ENCODE measurements around the gene CEP63. TPM values are rescaled to one million over a fixed set of nuclear protein-coding genes. Genes with fewer than 3 reads are reported as not detected.

CEP63 gene
- total and polyA plus RNA-seq, 2 donors, result 24.8 to 30.2 TPM

GRCh38 chr3:134504132-134504531 lies 18.3 kb downstream of the CEP63 start:
- no peak overlapping the region for H3K4me3 ChIP-seq (ENCODE audit: low read depth, low read length)
- peaks cover 1% of the 10 kb centered on the region for H3K36me3 ChIP-seq (ENCODE audit: insufficient read depth)
- no peak for DNase-seq (ENCODE audit: extremely low spot score)
- no peaks in the 10 kb centered on the region for H3K4me1 ChIP-seq (ENCODE audit: insufficient read depth)
- WGBS, result 67% methylated on average over 3 of the region's 3 CpGs
- no peak overlapping the region for H3K27ac ChIP-seq (ENCODE audit: low read depth)

GRCh38 chr3:134505485-134505884 lies 19.6 kb downstream of the CEP63 start:
- peaks cover 4% of the 10 kb centered on the region for H3K36me3 ChIP-seq (ENCODE audit: insufficient read depth)
- WGBS, result 64% methylated on average over 3 of the region's 3 CpGs
- no peak overlapping the region for H3K4me3 ChIP-seq (ENCODE audit: low read depth, low read length)
- H3K4me1 ChIP-seq (ENCODE audit: insufficient read depth), result no peaks in the 10 kb centered on the region
- no peak overlapping the region for H3K27ac ChIP-seq (ENCODE audit: low read depth)
- DNase-seq (ENCODE audit: extremely low spot score), result no peak

- Histone ChIP-seq H3K4me3 (ENCODE audit: low read depth, low read length) (no peak overlapping the region), H3K36me3 (ENCODE audit: insufficient read depth) (peaks cover 4% of the 10 kb centered on the region), H3K27ac (ENCODE audit: low read depth) (no peak overlapping the region), H3K4me1 (ENCODE audit: insufficient read depth) (no peaks in the 10 kb centered on the region)
- no peak for DNase-seq (ENCODE audit: extremely low spot score)
- WGBS, result 90% methylated on average over 2 of the region's 2 CpGs
These were observed 25.6 kb downstream of the CEP63 start for GRCh38 chr3:134511500-134511899.

- no peak overlapping the region for H3K27ac ChIP-seq (ENCODE audit: low read depth)
- no peaks in the 10 kb centered on the region for H3K4me1 ChIP-seq (ENCODE audit: insufficient read depth)
- no peak for DNase-seq (ENCODE audit: extremely low spot score)
- WGBS, result 62% methylated on average over 3 of the region's 3 CpGs
- no peak overlapping the region for H3K4me3 ChIP-seq (ENCODE audit: low read depth, low read length)
- H3K36me3 ChIP-seq (ENCODE audit: insufficient read depth), result no peaks in the 10 kb centered on the region
These were observed 31.0 kb downstream of the CEP63 start for GRCh38 chr3:134516905-134517304.

GRCh38 chr3:134517791-134518190 lies 31.9 kb downstream of the CEP63 start:
- H3K4me1 ChIP-seq (ENCODE audit: insufficient read depth), result no peaks in the 10 kb centered on the region
- no peaks in the 10 kb centered on the region for H3K36me3 ChIP-seq (ENCODE audit: insufficient read depth)
- no peak overlapping the region for H3K27ac ChIP-seq (ENCODE audit: low read depth)
- DNase-seq (ENCODE audit: extremely low spot score), result no peak
- H3K4me3 ChIP-seq (ENCODE audit: low read depth, low read length), result no peak overlapping the region

- DNase-seq (ENCODE audit: extremely low spot score), result no peak
- 98% methylated on average over 6 of the region's 6 CpGs for WGBS
- no peak overlapping the region for H3K4me3 ChIP-seq (ENCODE audit: low read depth, low read length)
- no peaks in the 10 kb centered on the region for H3K4me1 ChIP-seq (ENCODE audit: insufficient read depth)
- no peak overlapping the region for H3K27ac ChIP-seq (ENCODE audit: low read depth)
- H3K36me3 ChIP-seq (ENCODE audit: insufficient read depth), result no peaks in the 10 kb centered on the region
These were observed 36.7 kb downstream of the CEP63 start for GRCh38 chr3:134522541-134522940.

GRCh38 chr3:134525293-134525692 lies 39.4 kb downstream of the CEP63 start:
- no peak for DNase-seq (ENCODE audit: extremely low spot score)
- Histone ChIP-seq H3K36me3 (ENCODE audit: insufficient read depth) (no peaks in the 10 kb centered on the region), H3K4me1 (ENCODE audit: insufficient read depth) (no peaks in the 10 kb centered on the region), H3K4me3 (ENCODE audit: low read depth, low read length) (no peak overlapping the region), H3K27ac (ENCODE audit: low read depth) (no peak overlapping the region)

- DNase-seq (ENCODE audit: extremely low spot score), result no peak
- no peak overlapping the region for H3K27ac ChIP-seq (ENCODE audit: low read depth)
- H3K4me3 ChIP-seq (ENCODE audit: low read depth, low read length), result no peak overlapping the region
- no peaks in the 10 kb centered on the region for H3K4me1 ChIP-seq (ENCODE audit: insufficient read depth)
- 81% methylated on average over 1 of the region's 1 CpG for WGBS
- H3K36me3 ChIP-seq (ENCODE audit: insufficient read depth), result no peaks in the 10 kb centered on the region
These were observed 40.5 kb downstream of the CEP63 start for GRCh38 chr3:134526319-134526718.

GRCh38 chr3:134527037-134527436 lies 41.2 kb downstream of the CEP63 start:
- 96% methylated on average over 4 of the region's 4 CpGs for WGBS
- no peak for DNase-seq (ENCODE audit: extremely low spot score)

GRCh38 chr3:134527538-134528186 lies 41.8 kb downstream of the CEP63 start:
- 97% methylated on average over 7 of the region's 7 CpGs for WGBS
- DNase-seq (ENCODE audit: extremely low spot score), result no peak

More at GRCh38 chr3:134527037-134527436, 41.2 kb downstream of the CEP63 start:
- Histone ChIP-seq H3K4me3 (ENCODE audit: low read depth, low read length) (no peak overlapping the region), H3K36me3 (ENCODE audit: insufficient read depth) (no peaks in the 10 kb centered on the region), H3K27ac (ENCODE audit: low read depth) (no peak overlapping the region), H3K4me1 (ENCODE audit: insufficient read depth) (no peaks in the 10 kb centered on the region)

GRCh38 chr3:134533493-134533892 lies 47.6 kb downstream of the CEP63 start:
- no peaks in the 10 kb centered on the region for H3K36me3 ChIP-seq (ENCODE audit: insufficient read depth)
- no peak for DNase-seq (ENCODE audit: extremely low spot score)
- H3K4me3 ChIP-seq (ENCODE audit: low read depth, low read length), result no peak overlapping the region
- 82% methylated on average over 1 of the region's 1 CpG for WGBS
- no peaks in the 10 kb centered on the region for H3K4me1 ChIP-seq (ENCODE audit: insufficient read depth)
- no peak overlapping the region for H3K27ac ChIP-seq (ENCODE audit: low read depth)

More at GRCh38 chr3:134527538-134528186, 41.8 kb downstream of the CEP63 start:
- no peak overlapping the region for H3K27ac ChIP-seq (ENCODE audit: low read depth)
- H3K4me3 ChIP-seq (ENCODE audit: low read depth, low read length), result no peak overlapping the region
- no peaks in the 10 kb centered on the region for H3K4me1 ChIP-seq (ENCODE audit: insufficient read depth)
- H3K36me3 ChIP-seq (ENCODE audit: insufficient read depth), result no peaks in the 10 kb centered on the region

GRCh38 chr3:134535186-134535970 lies 49.5 kb downstream of the CEP63 start:
- H3K36me3 ChIP-seq (ENCODE audit: insufficient read depth), result no peaks in the 10 kb centered on the region
- WGBS, result 94% methylated on average over 4 of the region's 4 CpGs
- no peaks in the 10 kb centered on the region for H3K4me1 ChIP-seq (ENCODE audit: insufficient read depth)
- no peak overlapping the region for H3K27ac ChIP-seq (ENCODE audit: low read depth)
- no peak overlapping the region for H3K4me3 ChIP-seq (ENCODE audit: low read depth, low read length)
- DNase-seq (ENCODE audit: extremely low spot score), result no peak

- WGBS, result 85% methylated on average over 5 of the region's 5 CpGs
- no peak for DNase-seq (ENCODE audit: extremely low spot score)
- Histone ChIP-seq H3K4me1 (ENCODE audit: insufficient read depth) (no peaks in the 10 kb centered on the region), H3K4me3 (ENCODE audit: low read depth, low read length) (no peak overlapping the region), H3K36me3 (ENCODE audit: insufficient read depth) (peaks cover 2% of the 10 kb centered on the region), H3K27ac (ENCODE audit: low read depth) (no peak overlapping the region)
These were observed 50.9 kb downstream of the CEP63 start for GRCh38 chr3:134536781-134537180.

GRCh38 chr3:134542287-134542958 lies 56.6 kb downstream of the CEP63 start:
- H3K36me3 ChIP-seq (ENCODE audit: insufficient read depth), result peaks cover 7% of the 10 kb centered on the region
- H3K27ac ChIP-seq (ENCODE audit: low read depth), result no peak overlapping the region
- 53% methylated on average over 3 of the region's 3 CpGs for WGBS
- no peak overlapping the region for H3K4me3 ChIP-seq (ENCODE audit: low read depth, low read length)
- DNase-seq (ENCODE audit: extremely low spot score), result no peak
- H3K4me1 ChIP-seq (ENCODE audit: insufficient read depth), result no peaks in the 10 kb centered on the region
